ES-I3 (cell line): ENCODE results near the gene ASS1.

Source experiments
- H3K36me3 ChIP-seq: 2 replicates; pipeline ENCODE4 v1.6.1; 2013; ENCODE audit warnings: mild to moderate bottlenecking, low read length, control low read depth, moderate library complexity; ENCODE audit not compliant: insufficient read depth
- H3K4me1 ChIP-seq: 2 replicates; pipeline ENCODE4 v1.6.1; 2013; ENCODE audit warnings: mild to moderate bottlenecking, control low read depth, low read length; ENCODE audit not compliant: insufficient read depth
- H3K9ac ChIP-seq: 2 replicates; pipeline ENCODE4 v1.6.1; 2013; ENCODE audit warnings: low read depth, mild to moderate bottlenecking, low read length, moderate library complexity
- H3K9me3 ChIP-seq: 2 replicates; pipeline ENCODE4 v1.6.1; 2013; ENCODE audit warnings: mild to moderate bottlenecking, low read length, moderate library complexity; ENCODE audit not compliant: control insufficient read depth, insufficient read depth

ASS1 gene

GRCh38 chr9:130490981-130491380 lies 46.2 kb downstream of the ASS1 start:
- Histone ChIP-seq H3K4me1 (no peaks in the 10 kb centered on the region), H3K9ac (no peak overlapping the region), H3K36me3 (no peaks in the 10 kb centered on the region), H3K9me3 (no peaks in the 10 kb centered on the region)

GRCh38 chr9:130491830-130492482 lies 47.2 kb downstream of the ASS1 start:
- Histone ChIP-seq H3K4me1 (no peaks in the 10 kb centered on the region), H3K9ac (no peak overlapping the region), H3K36me3 (no peaks in the 10 kb centered on the region), H3K9me3 (no peaks in the 10 kb centered on the region)

GRCh38 chr9:130493021-130493420 lies 48.3 kb downstream of the ASS1 start:
- H3K36me3 ChIP-seq = no peaks in the 10 kb centered on the region
- no peaks in the 10 kb centered on the region for H3K9me3 ChIP-seq

GRCh38 chr9:130493476-130493875 lies 48.7 kb downstream of the ASS1 start:
- Histone ChIP-seq H3K36me3 (no peaks in the 10 kb centered on the region), H3K4me1 (no peaks in the 10 kb centered on the region), H3K9me3 (no peaks in the 10 kb centered on the region), H3K9ac (no peak overlapping the region)

More at GRCh38 chr9:130493021-130493420, 48.3 kb downstream of the ASS1 start:
- no peak overlapping the region for H3K9ac ChIP-seq
- H3K4me1 ChIP-seq = no peaks in the 10 kb centered on the region

GRCh38 chr9:130495067-130495466 lies 50.3 kb downstream of the ASS1 start:
- Histone ChIP-seq H3K4me1 (no peaks in the 10 kb centered on the region), H3K9ac (no peak overlapping the region), H3K36me3 (no peaks in the 10 kb centered on the region), H3K9me3 (no peaks in the 10 kb centered on the region)

GRCh38 chr9:130497139-130497538 lies 52.4 kb downstream of the ASS1 start:
- no peaks in the 10 kb centered on the region for H3K36me3 ChIP-seq
- no peaks in the 10 kb centered on the region for H3K4me1 ChIP-seq
- H3K9me3 ChIP-seq = no peaks in the 10 kb centered on the region
- no peak overlapping the region for H3K9ac ChIP-seq

- Histone ChIP-seq H3K36me3 (no peaks in the 10 kb centered on the region), H3K9me3 (no peaks in the 10 kb centered on the region), H3K9ac (no peak overlapping the region), H3K4me1 (no peaks in the 10 kb centered on the region)
Observed at GRCh38 chr9:130498298-130498917, 53.6 kb downstream of the ASS1 start.

GRCh38 chr9:130498918-130499698 lies 54.3 kb downstream of the ASS1 start:
- no peaks in the 10 kb centered on the region for H3K9me3 ChIP-seq
- H3K9ac ChIP-seq = no peak overlapping the region
- H3K36me3 ChIP-seq = no peaks in the 10 kb centered on the region
- no peaks in the 10 kb centered on the region for H3K4me1 ChIP-seq

- Histone ChIP-seq H3K4me1 (no peaks in the 10 kb centered on the region), H3K9ac (no peak overlapping the region), H3K36me3 (no peaks in the 10 kb centered on the region), H3K9me3 (no peaks in the 10 kb centered on the region)
Observed at GRCh38 chr9:130499804-130500263, 55.1 kb downstream of the ASS1 start.

GRCh38 chr9:130500340-130501180 lies 55.8 kb downstream of the ASS1 start:
- no peaks in the 10 kb centered on the region for H3K36me3 ChIP-seq
- no peaks in the 10 kb centered on the region for H3K4me1 ChIP-seq
- H3K9ac ChIP-seq = no peak overlapping the region
- H3K9me3 ChIP-seq = no peaks in the 10 kb centered on the region

GRCh38 chr9:130501639-130502038 lies 56.9 kb downstream of the ASS1 start:
- Histone ChIP-seq H3K9me3 (no peaks in the 10 kb centered on the region), H3K36me3 (no peaks in the 10 kb centered on the region), H3K4me1 (no peaks in the 10 kb centered on the region), H3K9ac (no peak overlapping the region)

- Histone ChIP-seq H3K9me3 (no peaks in the 10 kb centered on the region), H3K9ac (no peak overlapping the region), H3K36me3 (no peaks in the 10 kb centered on the region), H3K4me1 (no peaks in the 10 kb centered on the region)
Observed at GRCh38 chr9:130508218-130508617, 63.5 kb downstream of the ASS1 start.

- H3K36me3 ChIP-seq = no peaks in the 10 kb centered on the region
- H3K4me1 ChIP-seq = no peaks in the 10 kb centered on the region
- no peaks in the 10 kb centered on the region for H3K9me3 ChIP-seq
- H3K9ac ChIP-seq = no peak overlapping the region
Observed at GRCh38 chr9:130512199-130512598, 67.4 kb downstream of the ASS1 start.

- peaks cover 5% of the 10 kb centered on the region; the same call in 1 of the 2 replicates for H3K4me1 ChIP-seq
- H3K9ac ChIP-seq = no peak overlapping the region
- H3K36me3 ChIP-seq = no peaks in the 10 kb centered on the region
- H3K9me3 ChIP-seq = no peaks in the 10 kb centered on the region
Observed at GRCh38 chr9:130513078-130513477, 68.3 kb downstream of the ASS1 start.
